C1 segment of cervical spinal cord (tissue), 14 donors: ENCODE data around the gene ROR2.
A peak's percentile ranks its signal among the peaks of the same experiment; 100 is the strongest.

ENCODE experiments used
- DNase-seq, 14 donors: peaks; one replicate each; lab custom pipeline; 2025; lab: John Stamatoyannopoulos, UW

Gene ROR2

DNA sequence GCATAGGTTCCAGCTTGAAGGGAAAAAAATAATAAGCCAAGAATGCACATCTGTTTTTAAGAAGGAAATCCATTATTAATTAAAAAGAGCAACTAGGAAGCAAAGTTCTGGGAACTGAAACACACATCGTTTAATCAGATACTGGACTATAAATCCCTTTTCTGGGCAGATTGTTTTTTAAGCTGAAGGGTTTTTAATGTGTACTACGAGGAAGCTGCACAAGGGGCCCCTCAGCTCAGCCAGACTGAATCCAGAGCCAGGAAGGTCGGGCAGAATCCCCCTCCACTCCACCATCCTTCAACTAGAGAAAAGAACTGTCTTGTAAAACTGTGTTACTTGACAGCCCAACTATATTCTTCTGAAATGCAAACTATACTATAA, 49.2 kb downstream of the ROR2 start:
- no peak for DNase-seq

DNA sequence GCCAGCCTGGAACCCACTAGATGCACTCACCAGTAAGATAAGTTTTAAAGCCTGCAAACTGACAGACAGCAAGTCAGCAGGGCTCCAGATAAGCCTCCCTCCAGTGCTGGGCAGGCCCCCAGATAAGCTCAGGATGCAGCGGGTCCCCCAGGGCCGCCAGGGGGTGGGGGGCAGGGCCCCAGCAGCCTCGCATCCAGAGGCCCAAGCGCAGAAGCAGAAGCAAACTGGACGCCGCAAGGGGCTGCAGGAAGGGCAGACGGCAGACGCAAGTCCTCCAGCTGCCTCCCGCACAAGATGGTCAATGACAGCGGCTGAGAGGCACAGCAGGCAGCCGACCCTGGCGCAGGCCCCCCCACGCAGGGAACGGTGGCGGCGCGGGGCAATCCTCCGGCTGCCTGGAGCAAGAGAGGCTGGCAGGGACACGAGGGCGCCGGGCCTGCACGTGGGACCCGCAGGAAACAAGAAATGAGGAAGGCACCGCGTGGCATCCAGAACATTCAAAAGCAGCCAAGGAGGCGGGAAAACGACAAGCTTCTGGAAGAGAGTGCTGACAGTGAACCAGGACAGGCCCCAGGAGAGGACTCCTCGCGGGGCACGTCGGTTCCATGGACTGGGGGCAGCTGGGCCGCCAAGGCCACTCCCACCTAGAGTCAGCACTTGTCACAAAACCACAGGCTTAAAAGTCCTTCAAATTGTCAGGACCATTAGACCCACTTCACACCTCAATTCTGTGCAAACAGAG, 49.8 kb downstream of the ROR2 start:
- DNase-seq, result peak in 2 of 14 donors; percentile 11 to 20

DNA sequence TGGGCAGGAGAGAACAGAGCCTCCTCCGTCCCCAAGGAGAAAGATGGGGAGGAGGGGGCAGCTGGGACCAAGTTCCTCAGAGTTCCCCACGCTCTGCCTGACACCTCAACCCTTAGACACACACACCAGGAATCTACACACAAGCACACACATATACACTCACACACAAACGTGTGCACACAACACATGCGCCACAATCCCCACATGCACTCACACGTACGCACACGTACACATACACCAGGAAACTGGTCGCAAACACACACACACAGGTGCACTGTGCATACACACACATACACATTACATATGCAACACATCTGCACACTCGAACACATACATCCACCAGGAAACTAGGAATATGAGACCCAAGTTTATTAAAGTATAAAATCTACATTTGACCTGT, 50.4 kb downstream of the ROR2 start:
- no peak for DNase-seq

DNA sequence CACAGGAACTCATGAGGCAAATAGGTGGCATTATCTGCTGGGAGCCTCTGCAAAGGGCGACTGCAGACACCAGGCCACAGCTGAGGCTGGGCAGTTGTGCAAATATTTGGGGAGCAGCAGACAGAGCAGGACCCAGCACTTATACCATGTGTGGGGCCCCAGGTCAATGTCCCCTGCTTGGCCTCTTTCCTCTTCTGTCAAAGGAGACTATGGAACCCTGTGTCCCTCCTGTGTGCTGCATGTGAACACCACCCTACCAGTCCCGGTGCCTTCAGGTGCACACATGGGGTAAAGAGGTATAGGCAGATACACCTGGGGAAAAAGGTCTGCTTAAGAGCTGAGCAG, 50.8 kb downstream of the ROR2 start:
- no peak for DNase-seq

DNA sequence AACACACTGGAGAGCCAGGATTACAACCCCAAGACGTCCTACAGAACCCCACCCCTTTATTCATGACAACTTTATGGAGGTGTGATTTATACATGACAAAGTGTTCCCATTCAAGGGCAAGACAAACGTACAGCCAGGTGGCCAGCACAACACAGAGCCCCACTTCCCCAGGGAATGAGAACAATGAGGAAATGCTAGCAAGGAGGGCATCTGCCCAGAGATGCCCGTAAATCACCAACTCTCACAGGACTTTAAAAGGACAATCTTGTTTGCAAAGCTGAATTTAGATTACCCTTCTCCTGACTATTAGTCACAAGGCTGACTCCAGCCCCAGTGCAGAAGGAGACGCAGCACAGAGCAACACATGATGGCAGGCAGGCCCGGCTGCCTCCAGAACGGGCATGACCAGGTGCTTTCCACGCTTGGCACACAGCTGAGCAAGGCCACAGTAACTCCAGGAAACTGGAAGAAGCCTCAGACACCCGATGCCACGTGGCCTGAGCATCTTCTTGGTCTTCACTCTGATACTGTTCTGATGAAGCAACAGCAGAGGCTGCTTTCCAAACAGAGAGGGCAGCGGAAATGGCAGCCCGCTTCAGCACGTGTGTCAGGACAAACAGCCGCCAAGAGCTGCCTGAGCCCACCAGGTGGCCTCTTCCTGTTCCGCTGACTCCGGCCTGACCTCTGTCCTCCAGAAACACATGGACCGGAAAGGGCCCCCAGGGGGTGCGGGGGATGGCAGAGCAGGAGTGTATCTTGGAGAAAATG, 51.4 kb downstream of the ROR2 start:
- no peak for DNase-seq

DNA sequence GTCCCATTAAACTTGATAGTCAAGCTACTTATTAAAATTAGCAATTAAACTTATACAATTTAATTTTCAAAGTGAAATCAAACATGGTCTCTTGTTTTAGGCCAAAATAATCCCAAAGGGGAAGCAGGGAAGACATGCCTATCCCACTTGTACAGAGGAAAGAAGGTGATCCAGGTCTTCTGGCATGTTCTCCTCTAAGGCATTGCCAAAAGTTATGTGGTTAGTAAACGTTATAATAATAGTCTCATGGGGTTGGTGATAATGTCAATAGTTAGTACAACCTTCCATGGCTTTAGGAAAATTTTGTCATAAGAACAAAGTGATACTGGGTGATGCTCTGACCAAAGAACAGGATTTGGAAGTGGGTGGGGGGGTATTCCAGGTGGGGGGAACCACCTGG, 52.8 kb downstream of the ROR2 start:
- DNase-seq, result no peak

DNA sequence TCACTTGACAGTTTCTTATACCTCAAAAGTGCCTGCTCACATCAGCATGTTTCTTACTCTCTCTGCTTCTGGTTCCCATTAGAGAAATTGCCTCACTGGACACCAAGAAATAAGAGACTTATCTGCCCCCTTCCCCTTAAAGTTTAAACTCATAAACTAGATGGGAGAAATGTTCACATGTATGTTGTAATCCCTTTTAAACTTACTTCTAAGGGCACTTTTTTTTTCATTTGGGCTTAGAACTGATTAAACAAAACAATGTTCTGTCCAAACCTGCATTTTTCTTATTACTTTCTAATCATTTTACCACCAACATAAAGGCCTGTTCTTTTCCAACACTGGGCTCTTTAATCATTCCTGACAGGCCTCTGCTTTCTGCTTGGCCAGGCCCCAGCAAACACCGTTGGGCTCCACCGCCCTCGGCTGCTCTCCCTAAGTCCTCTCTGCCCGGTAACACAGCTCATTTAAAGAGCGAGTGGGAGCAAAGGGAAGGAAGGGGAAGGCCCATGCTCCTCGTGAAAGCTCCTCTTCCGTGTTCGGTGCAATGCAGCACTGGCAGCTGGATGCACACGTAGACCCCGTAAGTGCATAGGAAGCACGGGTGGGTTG, 53.4 kb downstream of the ROR2 start:
- DNase-seq, result no peak

DNA sequence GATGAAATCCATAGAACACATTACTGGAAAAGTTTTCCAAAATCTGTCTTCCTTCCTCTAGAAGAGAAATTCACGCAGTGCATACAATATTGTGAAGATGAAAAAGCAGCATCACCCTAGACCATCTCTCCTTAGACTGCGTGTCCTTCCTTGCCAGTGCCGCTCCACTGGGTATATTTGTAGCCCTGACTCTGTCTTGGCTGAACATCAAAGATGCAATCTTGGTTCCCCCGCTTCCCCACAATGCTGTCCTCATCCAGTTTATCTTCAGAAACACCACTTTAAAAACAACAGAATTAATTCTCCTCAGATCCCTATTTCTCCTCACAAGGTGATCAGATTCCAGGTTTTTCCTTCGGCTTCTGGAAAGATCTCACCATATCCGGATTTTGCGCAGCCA, 53.9 kb downstream of the ROR2 start:
- no peak for DNase-seq

DNA sequence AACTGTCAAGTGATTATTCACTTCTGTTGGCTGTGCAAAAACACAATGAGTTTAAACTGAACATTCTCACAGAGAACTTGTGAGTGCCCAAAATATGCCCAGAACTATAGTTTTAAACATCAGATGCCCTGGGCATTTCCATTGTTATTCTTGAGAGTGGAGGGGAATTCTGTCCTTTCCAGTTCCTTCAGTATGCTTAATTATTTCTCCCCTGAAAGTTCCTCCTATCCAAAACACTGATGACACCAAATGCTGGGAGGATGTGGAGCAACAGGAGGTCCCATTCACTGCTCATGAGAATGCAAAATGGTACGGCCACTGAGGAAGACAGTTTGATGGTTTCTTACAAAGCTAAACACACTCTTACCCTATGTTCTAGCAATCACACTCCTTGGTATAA, 55.5 kb downstream of the ROR2 start:
- no peak for DNase-seq

DNA sequence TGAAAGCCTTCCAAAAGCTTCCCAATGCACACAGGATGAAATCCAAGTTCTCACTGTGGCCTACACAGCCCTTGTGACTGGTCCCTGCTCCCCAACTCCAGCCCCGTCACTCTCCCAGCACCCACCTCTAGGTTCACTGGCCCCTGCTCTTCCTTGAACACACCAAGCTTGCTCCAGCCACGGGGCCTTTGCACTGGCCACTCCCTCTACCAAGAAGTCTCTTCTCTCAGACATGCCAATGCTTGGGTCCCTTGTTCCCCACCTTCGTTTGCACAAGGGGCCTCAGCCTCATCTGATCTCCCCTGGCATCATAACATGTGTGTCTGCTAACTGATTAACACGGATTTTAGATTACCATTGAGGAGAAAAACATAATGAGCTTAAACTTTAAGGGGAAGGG, 56.0 kb downstream of the ROR2 start:
- no peak for DNase-seq

DNA sequence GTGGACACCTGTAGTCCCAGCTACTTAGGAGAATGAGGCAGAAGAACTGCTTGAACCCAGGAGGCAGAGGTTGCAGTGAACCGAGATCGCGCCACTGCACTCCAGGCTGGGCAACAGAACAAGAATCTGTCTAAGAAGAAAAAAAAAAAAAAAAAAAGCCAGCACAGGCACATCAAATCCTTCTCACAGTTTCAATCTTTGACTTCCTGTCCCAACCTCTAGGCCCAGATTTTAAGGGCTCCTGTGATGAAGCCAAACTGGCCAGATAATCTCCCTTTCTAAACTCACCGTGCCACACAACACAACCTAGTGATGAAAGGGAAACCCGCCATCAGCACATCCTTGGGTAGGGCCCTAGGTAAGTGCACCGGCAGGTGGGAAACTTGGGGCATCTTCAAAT, 58.1 kb downstream of the ROR2 start:
- DNase-seq, result no peak

DNA sequence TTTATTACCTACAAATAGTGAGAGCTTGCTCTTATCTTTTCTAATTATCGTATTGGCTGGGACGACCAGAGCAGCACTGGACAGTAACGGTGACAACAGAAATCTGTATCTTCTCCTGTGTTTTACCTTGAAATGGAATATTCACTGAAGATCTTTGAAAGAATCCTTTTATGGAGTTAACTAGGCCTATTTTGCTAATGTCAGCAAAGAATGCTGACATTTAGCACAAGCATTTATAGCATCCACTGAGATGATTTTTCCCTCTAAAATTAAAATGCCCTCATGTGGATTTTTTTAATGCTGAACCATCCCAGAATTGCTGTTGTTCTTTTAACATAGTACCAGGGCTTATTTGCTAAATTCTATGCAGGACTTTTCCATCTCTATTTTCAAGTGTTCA, 59.4 kb downstream of the ROR2 start:
- no peak for DNase-seq

DNA sequence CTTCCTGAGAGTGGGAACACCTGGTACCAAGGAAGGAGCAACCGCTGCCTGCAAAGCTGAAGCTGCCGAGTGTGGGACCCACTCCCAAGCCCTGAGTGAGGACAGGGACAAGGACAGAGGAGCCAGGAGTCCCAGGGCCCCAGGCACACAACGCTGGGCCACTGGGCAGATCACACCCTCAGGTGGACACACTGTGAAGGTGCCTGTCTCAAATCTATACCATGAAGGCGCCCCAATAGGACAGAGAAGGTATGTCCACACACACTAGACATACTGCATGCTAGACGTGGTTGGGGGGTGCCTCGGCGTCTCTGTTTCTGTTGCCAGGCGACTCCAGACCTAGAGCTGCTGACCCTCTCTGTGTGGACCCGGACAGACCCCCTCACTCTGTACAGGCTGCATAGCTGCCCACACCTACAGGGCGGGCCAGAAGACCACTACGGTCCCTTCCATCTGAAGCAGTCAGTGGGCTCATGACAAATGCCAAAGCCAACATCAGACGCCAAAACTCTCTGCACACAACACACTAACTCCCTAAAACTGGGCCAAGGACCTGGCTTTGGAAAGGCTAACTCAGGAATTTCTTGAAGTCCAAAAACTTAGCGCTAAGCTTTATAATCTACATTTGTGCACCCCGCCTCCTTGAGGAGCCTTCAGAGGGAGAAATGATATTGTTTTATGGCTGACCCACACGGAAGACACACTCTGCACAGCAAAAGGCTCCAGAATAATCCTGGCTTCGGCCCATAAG, 60.7 kb downstream of the ROR2 start:
- no peak for DNase-seq

DNA sequence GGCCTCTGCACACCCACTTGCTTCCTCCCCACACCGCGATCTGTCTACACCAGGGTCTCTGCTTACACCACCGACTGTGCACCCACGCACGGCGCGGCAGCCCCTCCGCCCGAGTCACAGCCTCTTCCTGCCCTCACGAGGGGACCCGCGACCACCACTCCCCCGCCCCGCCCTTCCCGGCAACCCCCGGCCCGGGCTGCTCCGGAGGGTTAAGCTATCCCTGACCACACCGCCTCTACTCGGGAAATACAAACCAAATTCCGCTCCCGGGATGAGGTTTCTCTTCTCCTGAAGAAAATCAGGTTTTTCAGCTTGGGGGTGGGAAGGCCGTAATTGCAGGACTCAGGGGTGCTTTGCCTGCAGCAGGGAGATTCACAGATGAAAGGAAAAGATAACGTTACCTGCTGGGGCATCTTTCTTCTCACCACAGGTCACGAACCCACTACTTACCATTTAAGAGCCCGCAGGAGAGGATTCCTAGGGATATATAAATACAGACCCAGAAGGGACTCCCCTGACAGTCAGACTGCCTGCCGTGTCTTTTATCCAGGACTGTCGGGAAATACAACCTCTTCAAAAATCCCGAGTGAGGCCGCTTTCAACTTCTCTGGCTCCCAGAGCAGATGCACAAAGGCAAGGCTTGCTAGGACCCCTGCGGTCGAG, 63.5 kb downstream of the ROR2 start:
- DNase-seq, result no peak

DNA sequence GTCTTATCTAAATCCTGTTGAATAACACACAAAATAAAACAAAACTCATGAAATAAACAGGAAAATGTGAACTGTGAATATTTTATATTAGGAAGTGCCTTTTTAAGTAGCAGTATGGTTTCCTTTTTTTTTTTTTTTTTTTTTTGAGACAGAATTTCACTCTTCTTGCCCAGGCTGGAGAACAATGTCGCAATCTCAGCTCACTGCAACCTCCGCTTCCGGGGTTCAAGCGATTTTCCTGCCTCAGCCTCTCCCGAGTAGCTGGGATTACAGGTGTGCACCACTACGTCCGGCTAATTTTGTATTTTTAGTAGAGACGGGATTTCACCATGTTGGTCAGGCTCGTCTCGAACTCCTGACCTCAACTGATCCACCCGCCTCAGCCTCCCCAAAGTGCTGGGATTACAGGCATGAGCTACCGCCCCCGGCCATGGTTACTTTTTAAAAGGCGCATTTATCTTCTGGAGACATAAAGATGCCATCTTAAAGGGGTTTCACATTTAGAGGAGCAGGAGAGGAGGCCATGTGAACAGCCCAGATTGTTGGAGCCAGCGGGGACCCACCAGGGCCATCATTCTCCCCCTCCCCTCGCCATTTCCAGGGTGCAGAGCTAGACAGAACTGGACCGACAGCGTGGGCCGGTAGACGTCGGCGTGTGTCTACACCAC, 64.1 kb downstream of the ROR2 start:
- DNase-seq, result no peak

DNA sequence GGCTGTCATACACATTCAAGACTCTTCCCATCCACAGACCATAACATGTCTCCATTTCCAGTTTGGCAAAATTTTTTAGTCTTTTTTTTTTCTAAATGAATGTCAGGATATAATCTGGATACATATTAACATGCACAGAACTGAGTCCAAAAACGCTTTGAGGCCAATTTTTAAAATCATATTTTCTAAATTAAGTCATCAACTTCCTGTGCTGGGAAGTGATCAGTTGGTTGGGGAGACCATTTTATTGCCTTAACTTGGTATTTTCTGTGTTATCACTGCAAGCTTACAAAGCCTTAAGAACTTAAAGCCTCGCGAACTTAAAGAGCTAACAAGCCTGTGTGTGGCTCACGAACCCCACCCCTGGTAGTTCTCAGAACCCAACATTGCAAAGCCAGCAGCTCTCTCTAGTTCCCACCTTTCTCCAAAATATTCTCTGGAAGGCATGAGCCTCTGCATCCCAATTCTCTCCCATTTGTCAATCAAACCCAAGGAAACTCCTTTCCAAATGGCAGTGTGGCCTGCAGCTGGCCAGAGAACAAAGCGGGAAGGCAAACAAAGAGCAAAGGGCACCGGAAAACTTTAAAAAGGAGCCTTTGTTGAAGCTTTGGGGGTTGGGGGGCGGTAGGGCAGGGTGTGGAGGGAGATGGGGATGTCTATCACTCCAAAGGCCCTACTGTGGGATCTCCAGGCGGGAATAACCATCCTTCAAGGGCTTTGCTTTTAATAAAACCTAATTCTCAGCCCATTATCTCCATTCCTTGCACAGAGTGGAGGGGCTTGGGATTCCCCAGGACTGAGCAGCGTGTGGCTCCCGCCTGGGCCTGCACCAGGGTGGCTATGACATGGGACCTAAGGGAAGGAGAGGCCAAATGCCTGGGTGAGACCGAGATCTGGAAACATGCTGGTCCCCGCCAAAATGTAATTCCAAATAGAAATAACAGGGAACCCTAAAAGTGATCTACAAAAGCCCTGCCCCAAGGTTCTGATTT, 65.0 kb downstream of the ROR2 start:
- DNase-seq, result no peak

DNA sequence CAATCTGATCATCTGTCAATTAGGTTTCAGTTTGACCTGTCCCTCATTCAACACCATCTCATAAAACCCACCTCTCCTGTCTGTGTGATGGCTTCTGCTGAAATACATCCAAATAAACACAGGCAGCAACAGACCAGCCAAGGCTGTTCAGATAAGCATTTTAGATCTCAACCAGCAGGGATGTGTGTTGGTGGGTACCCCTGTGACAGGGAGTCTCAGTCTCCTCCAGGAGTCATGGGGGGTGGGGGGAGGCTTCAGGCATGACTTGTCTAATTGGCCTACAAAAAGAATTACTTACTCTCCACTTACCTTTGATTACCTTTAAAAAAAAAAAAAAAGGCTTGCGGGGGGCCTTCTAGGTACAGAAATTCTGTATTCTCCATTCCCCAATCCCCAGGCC, 65.9 kb downstream of the ROR2 start:
- DNase-seq, result no peak

DNA sequence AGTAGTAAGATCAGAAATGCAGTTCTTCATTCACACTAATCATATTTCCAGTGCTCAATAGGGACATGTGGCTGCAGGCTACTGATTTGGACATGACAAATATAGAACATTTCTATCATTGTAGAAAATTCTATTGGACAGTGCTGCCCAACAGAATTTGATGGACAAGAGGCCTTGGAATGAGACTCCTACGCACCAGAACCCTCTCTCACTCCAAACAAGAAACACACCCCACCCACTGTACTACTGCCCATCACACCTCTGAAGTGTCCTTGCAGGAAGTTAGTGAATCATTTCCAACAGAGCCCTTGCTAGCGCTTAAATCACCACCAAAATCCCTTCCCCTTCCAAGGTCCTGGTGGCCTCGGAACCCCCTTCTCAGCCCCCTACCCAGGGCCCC, 66.5 kb downstream of the ROR2 start:
- no peak for DNase-seq

DNA sequence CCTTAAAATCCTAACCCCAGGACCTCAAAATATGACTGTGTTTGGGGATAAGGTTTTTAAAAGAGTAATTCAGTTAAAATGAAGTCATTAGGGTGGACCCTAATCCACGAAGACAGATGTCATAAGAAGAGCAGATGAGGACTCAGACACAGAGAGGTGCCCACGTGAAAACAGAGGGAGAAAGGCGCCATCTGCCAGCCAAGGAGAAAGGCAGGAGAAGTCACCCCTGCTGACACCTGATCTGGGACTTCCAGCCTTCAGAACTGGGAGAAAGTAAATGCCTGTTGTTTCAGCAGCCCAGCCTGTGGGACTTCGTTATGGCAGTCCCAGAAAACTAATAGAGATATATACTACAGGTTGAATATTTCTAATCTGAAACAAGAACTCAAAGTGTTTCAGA, 67.4 kb downstream of the ROR2 start:
- no peak for DNase-seq

DNA sequence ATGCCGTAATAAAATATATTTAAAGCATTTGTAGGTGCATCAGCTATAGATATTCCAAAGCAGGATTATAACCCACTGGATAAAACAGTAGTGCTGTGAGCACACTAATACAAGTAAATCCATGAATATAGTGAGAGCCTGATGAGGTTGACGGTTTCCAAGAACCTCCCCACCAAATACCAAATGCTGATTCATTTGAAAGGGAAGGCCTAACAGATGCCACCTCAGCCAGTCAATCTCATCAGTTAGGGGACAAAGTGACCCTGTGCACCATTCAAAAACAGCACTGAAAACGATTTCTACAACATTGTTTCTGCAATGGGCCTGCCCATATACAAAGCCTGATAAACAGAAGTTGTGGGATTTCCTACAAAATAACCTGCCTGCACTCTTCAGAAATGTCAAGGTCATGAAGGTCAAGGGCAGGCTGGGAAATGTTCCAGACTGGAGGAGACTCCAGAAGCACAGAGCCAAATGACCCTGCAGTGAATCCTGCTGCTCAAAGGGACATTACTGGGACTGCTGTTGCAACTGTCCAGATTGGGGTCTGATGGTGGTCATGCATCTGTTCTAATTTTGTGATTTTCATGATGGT, 69.6 kb downstream of the ROR2 start:
- DNase-seq, result no peak
